ENCODE results near the gene ITGB8. TPM values are rescaled to one million over a fixed set of nuclear protein-coding genes. Genes with fewer than 3 reads are reported as not detected.
A peak's percentile ranks its signal among the peaks of the same experiment; 100 is the strongest.

The ITGB8 gene
- total RNA-seq, 2 donors from 2014 or later, result 6.5 to 7.6 TPM

- Mint-ChIP-seq H3K27me3 (ENCODE audit: insufficient read depth) (no peaks in the 10 kb centered on the region), H3K4me3 (no peak overlapping the region), H3K9me3 (no peaks in the 10 kb centered on the region), H3K36me3 (ENCODE audit: low read depth) (no peaks in the 10 kb centered on the region), H3K4me1 (peaks cover 19% of the 10 kb centered on the region), H3K27ac (no peak overlapping the region)
- Histone ChIP-seq H3K27ac (ENCODE audit: low read depth, low read length) (no peak overlapping the region), H3K9ac (ENCODE audit: extremely low read depth, low read length, poor library complexity, severe bottlenecking) (no peak overlapping the region), H3K27me3 (ENCODE audit: control insufficient read depth, insufficient read depth, low read length, poor library complexity, severe bottlenecking) (no peaks in the 10 kb centered on the region), H3K36me3 (ENCODE audit: control insufficient read depth, insufficient read depth, low read length) (no peaks in the 10 kb centered on the region), H3K4me1 (ENCODE audit: control insufficient read depth, insufficient read depth, low read length) (peaks cover 6% of the 10 kb centered on the region), H3K4me3 (ENCODE audit: low read length) (no peak overlapping the region), H3K9me3 (ENCODE audit: control insufficient read depth, low read length) (no peaks in the 10 kb centered on the region)
- TF ChIP-seq CTCF (conservative IDR thresholded peaks at IDR 0.05), result no peak
- no peak for DNase-seq
- 87% methylated on average over 2 of the region's 3 CpGs; no CpG with 5 or more reads in 1 of the 2 experiments for WGBS, 2 experiments (ENCODE audit: insufficient coverage in 1 of 2, insufficient read length in 1 of 2)
Observed at GRCh38 chr7:20310301-20310700, 20.4 kb upstream of the ITGB8 start.

GRCh38 chr7:20310963-20311742 is 19.5 kb upstream of the ITGB8 start:
- peaks cover 17% of the 10 kb centered on the region for H3K4me1 Mint-ChIP-seq
- no peaks in the 10 kb centered on the region for H3K27me3 Mint-ChIP-seq (ENCODE audit: insufficient read depth)
- no peak overlapping the region for H3K4me3 Mint-ChIP-seq
- Histone ChIP-seq H3K27me3 (ENCODE audit: control insufficient read depth, insufficient read depth, low read length, poor library complexity, severe bottlenecking) (no peaks in the 10 kb centered on the region), H3K4me3 (ENCODE audit: low read length) (no peak overlapping the region), H3K9me3 (ENCODE audit: control insufficient read depth, low read length) (no peaks in the 10 kb centered on the region), H3K4me1 (ENCODE audit: control insufficient read depth, insufficient read depth, low read length) (peaks cover 6% of the 10 kb centered on the region), H3K9ac (ENCODE audit: extremely low read depth, low read length, poor library complexity, severe bottlenecking) (no peak overlapping the region), H3K36me3 (ENCODE audit: control insufficient read depth, insufficient read depth, low read length) (no peaks in the 10 kb centered on the region), H3K27ac (ENCODE audit: low read depth, low read length) (no peak overlapping the region)
- H3K27ac Mint-ChIP-seq, result no peak overlapping the region
- no peaks in the 10 kb centered on the region for H3K9me3 Mint-ChIP-seq
- TF ChIP-seq CTCF (conservative IDR thresholded peaks at IDR 0.05), result peak; percentile 79
- 70% methylated on average over 3 of the region's 3 CpGs; no CpG with 5 or more reads in 1 of the 2 experiments for WGBS, 2 experiments (ENCODE audit: insufficient coverage in 1 of 2, insufficient read length in 1 of 2)
- H3K36me3 Mint-ChIP-seq (ENCODE audit: low read depth), result no peaks in the 10 kb centered on the region
- DNase-seq, result no peak

- Mint-ChIP-seq H3K27me3 (ENCODE audit: insufficient read depth) (no peaks in the 10 kb centered on the region), H3K4me1 (peaks cover 11% of the 10 kb centered on the region), H3K4me3 (no peak overlapping the region), H3K27ac (no peak overlapping the region), H3K9me3 (no peaks in the 10 kb centered on the region), H3K36me3 (ENCODE audit: low read depth) (no peaks in the 10 kb centered on the region)
- no peak overlapping the region for H3K27ac ChIP-seq (ENCODE audit: low read depth, low read length)
- TF ChIP-seq CTCF (conservative IDR thresholded peaks at IDR 0.05), result peak; percentile 6
- H3K9me3 ChIP-seq (ENCODE audit: control insufficient read depth, low read length), result no peaks in the 10 kb centered on the region
- H3K4me3 ChIP-seq (ENCODE audit: low read length), result no peak overlapping the region
- 80% methylated on average over 2 of the region's 2 CpGs; no CpG with 5 or more reads in 1 of the 2 experiments for whole genome bisulfite sequencing, 2 experiments (ENCODE audit: insufficient coverage in 1 of 2, insufficient read length in 1 of 2)
- peaks cover 5% of the 10 kb centered on the region for H3K4me1 ChIP-seq (ENCODE audit: control insufficient read depth, insufficient read depth, low read length)
- no peak for DNase-seq
- no peaks in the 10 kb centered on the region for H3K36me3 ChIP-seq (ENCODE audit: control insufficient read depth, insufficient read depth, low read length)
- no peaks in the 10 kb centered on the region for H3K27me3 ChIP-seq (ENCODE audit: control insufficient read depth, insufficient read depth, low read length, poor library complexity, severe bottlenecking)
- H3K9ac ChIP-seq (ENCODE audit: extremely low read depth, low read length, poor library complexity, severe bottlenecking), result no peak overlapping the region
Observed at GRCh38 chr7:20311743-20312042, 19.0 kb upstream of the ITGB8 start.
